GM20000 (cell line): ENCODE measurements around the gene MRPL42.
"Not testable (repeated sequence)": the region's sequence is repeated elsewhere in the genome, so short reads cannot be mapped to it uniquely, and the experiment has no call there.

ENCODE experiments used
- DNase-seq: peaks from one replicate; pipeline ENCODE4 v3.0.0; 2012; ENCODE audit warnings: low spot score
- TF ChIP-seq, protein P1 (sequence below): IDR thresholded peaks from 2 replicates; pipeline ENCODE4 v1.5.1; 2012; ENCODE audit warnings: mild to moderate bottlenecking, control low read depth; ENCODE audit errors: extremely low read depth, missing control alignments

MRPL42 gene

GRCh38 chr12:93550748-93551611, 83.7 kb downstream of the MRPL42 start:
- TF ChIP-seq, protein P1, sequence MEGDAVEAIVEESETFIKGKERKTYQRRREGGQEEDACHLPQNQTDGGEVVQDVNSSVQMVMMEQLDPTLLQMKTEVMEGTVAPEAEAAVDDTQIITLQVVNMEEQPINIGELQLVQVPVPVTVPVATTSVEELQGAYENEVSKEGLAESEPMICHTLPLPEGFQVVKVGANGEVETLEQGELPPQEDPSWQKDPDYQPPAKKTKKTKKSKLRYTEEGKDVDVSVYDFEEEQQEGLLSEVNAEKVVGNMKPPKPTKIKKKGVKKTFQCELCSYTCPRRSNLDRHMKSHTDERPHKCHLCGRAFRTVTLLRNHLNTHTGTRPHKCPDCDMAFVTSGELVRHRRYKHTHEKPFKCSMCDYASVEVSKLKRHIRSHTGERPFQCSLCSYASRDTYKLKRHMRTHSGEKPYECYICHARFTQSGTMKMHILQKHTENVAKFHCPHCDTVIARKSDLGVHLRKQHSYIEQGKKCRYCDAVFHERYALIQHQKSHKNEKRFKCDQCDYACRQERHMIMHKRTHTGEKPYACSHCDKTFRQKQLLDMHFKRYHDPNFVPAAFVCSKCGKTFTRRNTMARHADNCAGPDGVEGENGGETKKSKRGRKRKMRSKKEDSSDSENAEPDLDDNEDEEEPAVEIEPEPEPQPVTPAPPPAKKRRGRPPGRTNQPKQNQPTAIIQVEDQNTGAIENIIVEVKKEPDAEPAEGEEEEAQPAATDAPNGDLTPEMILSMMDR: no peak
- no peak for DNase-seq

- no peak for DNase-seq
- TF ChIP-seq, protein P1: no peak
Observed at GRCh38 chr12:93552427-93552826, 85.1 kb downstream of the MRPL42 start.

DNA sequence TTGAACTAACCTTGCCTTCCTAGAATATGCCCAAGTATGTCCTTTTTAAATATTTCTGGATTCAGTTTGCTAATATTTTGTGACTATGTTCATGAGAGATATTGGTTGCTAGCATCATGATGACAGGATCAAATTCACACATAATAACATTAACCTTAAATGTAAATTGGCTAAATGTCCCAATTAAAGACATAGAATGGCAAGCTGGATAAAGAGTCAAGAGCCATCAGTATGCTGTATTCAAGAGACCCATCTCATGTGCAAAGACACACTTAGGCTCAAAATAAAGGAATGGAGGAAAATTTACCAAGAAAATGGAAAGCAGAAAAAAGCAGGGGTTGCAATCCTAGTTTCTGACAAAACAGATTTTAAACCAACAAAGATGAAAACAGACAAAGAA, 90.6 kb downstream of the MRPL42 start:
- DNase-seq: not testable (repeated sequence)

DNA sequence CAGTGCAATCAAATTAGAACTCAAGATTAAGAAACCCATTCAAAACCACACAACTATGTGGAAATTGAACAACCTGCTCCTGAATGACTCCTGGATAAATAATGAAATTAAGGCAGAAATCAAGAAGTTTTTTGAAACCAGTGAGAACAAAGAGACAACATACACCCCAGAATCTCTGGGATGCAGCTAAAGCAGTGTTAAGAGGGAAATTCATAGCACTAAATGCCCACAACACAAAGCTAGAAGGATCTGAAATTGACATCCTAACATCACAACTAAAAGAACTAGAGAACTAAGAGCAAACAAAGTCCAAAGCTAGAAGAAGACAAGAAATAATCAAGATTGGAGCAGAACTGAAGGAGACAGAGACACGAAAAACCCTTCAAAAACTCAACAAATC, 91.4 kb downstream of the MRPL42 start:
- not testable (repeated sequence) for DNase-seq

DNA sequence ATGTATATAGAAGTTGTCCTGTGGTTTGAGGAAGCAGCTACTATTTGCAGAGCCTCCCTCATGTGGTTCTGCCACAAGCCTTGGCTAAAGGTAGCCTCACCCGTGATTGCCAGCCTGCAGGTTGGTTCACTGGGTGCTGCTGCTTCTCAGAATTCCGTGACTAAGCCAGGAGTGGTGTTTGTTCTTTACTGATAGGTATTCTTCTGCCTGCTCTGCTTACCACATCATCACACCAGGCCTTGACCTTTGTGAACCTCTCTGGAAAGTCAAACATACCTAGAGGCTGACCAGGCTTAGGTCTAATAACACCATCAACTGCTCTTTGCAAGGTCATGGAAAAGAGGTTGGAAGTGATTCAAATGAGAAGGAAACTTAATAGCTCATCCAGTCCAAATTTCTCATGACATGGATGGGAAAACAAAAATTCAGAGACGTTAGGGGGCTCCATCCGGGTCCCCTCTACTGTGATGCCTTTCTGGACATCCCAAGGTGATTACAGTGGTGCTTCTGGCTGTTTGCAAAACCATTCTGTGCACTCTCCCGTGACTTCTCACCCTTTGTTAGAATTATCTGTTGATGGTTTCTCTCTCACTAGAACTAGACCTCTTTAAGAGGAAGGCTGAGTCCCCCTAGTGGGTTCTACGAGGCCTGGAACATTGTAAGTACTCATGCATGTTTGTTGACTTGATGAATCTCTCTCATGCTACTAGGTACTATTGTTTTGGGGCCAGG, 96.7 kb downstream of the MRPL42 start:
- TF ChIP-seq, protein P1: no peak
- DNase-seq: peak; percentile 36

DNA sequence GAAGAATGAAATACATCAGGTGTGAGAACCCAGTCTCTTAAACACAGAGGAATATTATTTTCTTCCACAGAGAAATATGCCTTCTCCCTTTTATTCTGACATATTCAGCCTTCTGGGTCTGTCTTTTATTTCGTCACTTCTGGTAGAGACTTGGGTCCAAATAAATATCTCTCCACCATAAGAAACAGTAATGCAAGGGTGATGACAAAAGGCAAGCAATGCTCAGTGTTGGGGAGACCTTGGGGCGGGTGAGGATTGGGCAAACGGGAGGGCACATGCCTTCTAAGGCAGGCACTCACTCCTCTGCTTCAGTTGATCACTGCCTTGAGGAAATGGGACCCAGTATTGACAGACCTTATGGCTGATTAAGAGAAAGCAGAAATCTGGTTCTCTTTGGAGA, 98.4 kb downstream of the MRPL42 start:
- TF ChIP-seq, protein P1: no peak
- DNase-seq: no peak
